Endothelial cell of umbilical vein (primary cell): ENCODE results near the gene YBX1. TPM values are rescaled to one million over a fixed set of nuclear protein-coding genes. Genes with fewer than 3 reads are reported as not detected.

Source experiments
- BruUV-seq: library from RNA; stranded (reverse); fragments of 400-500 nt; replicated peaks from 2 replicates; lab custom pipeline; 2021; lab: Mats Ljungman, UMichigan
- CTCF ChIA-PET: fragments of 300-600, 350-600 bp; sonication (Branson Sonifier 250); formaldehyde crosslinking; loops from one replicate; lab custom pipeline; 2021; ENCODE audit warnings: antibody characterized with exemption, inconsistent platforms; lab: Charles Lee
- POLR2A ChIA-PET: fragments of 300-600, 350-600 bp; sonication (Branson Sonifier 250); formaldehyde crosslinking; loops from one replicate; lab custom pipeline; 2021; ENCODE audit warnings: antibody characterized with exemption, inconsistent platforms; lab: Charles Lee
- DNase-seq: peaks from one replicate; pipeline ENCODE4 v3.0.0-alpha.2; 2011; ENCODE audit warnings: low read depth, low spot score
- FAIRE-seq: peaks from 2 replicates; lab custom pipeline; 2011; peaks lifted over from hg19 to GRCh38; lab: Jason Lieb, UNC
- H2AFZ ChIP-seq: 2 replicates; pipeline ENCODE4 v1.6.0; 2012; ENCODE audit warnings: low read depth, low read length, control low read depth, inconsistent platforms
- H3K27ac ChIP-seq: 2 replicates; pipeline ENCODE4 v1.5.1; 2011; ENCODE audit warnings: low read depth, mild to moderate bottlenecking, control low read depth, low read length, moderate library complexity; ENCODE audit not compliant: insufficient read depth
- H3K27me3 ChIP-seq, 2 experiments: 2 replicates each; pipeline versions ENCODE4 v1.6.0 to v1.6.1; 2011; ENCODE audit warnings: low read length in 2 of 2, mixed read lengths in 1 of 2; ENCODE audit not compliant: control insufficient read depth in 2 of 2, insufficient read depth in 2 of 2
- H3K36me3 ChIP-seq, 2 experiments: 2 replicates in 1 of 2; 3 replicates in 1 of 2; pipeline ENCODE4 v1.5.1; 2011; ENCODE audit warnings: low read length in 2 of 2, mild to moderate bottlenecking in 1 of 2, moderate library complexity in 1 of 2; ENCODE audit not compliant: control insufficient read depth in 2 of 2, insufficient read depth in 2 of 2; ENCODE audit errors: extremely low read depth in 1 of 2
- H3K4me1 ChIP-seq: 3 replicates; pipeline ENCODE4 v1.5.1; 2011; ENCODE audit warnings: mild to moderate bottlenecking, low read length; ENCODE audit not compliant: control insufficient read depth, insufficient read depth; ENCODE audit errors: extremely low read depth
- H3K4me2 ChIP-seq: 2 replicates; pipeline ENCODE4 v1.6.1; 2011; ENCODE audit warnings: low read length, control low read depth, mixed read lengths; ENCODE audit not compliant: insufficient read depth
- H3K4me3 ChIP-seq, 3 experiments: fragments of 200-600 bp in 1 of 3; sonication (generic), shearing (Covaris generic) in 1 of 3; replicated peaks in 1 of 3; 2 replicates each; pipeline ENCODE4 v1.5.1; 2011 to 2016; ENCODE audit warnings: control low read depth in 3 of 3, low read length in 3 of 3, mild to moderate bottlenecking in 2 of 3, inconsistent platforms in 1 of 3, low read depth in 1 of 3, moderate library complexity in 1 of 3; ENCODE audit not compliant: insufficient read depth in 1 of 3
- H3K79me2 ChIP-seq: 2 replicates; pipeline ENCODE4 v1.6.0; 2012; ENCODE audit warnings: low read length, inconsistent platforms; ENCODE audit not compliant: control insufficient read depth, insufficient read depth
- H3K9ac ChIP-seq: replicated peaks from 2 replicates; pipeline ENCODE3; 2011; ENCODE audit warnings: low read length, control low read depth; ENCODE audit not compliant: insufficient read depth; ENCODE audit errors: extremely low read depth
- H3K9me1 ChIP-seq: replicated peaks from 3 replicates; pipeline ENCODE4 v1.6.0; 2011; ENCODE audit warnings: mild to moderate bottlenecking, low read length; ENCODE audit not compliant: control insufficient read depth, insufficient read depth; ENCODE audit errors: extremely low read depth
- H3K9me3 ChIP-seq: replicated peaks from 2 replicates; pipeline ENCODE4 v1.5.1; 2012; ENCODE audit warnings: low read length, inconsistent platforms; ENCODE audit not compliant: control insufficient read depth, insufficient read depth
- H4K20me1 ChIP-seq: replicated peaks from 2 replicates; pipeline ENCODE3; 2011; ENCODE audit warnings: mild to moderate bottlenecking, low read length; ENCODE audit not compliant: control insufficient read depth, insufficient read depth; ENCODE audit errors: extremely low read depth
- CTCF ChIP-seq, 2 donors: IDR thresholded peaks; 1 replicate in 1 of 2; 2 replicates in 1 of 2; pipeline ENCODE4 v1.5.1; 2011; ENCODE audit warnings: low read length in 2 of 2, mild to moderate bottlenecking in 2 of 2, moderate library complexity in 2 of 2, control low read depth in 1 of 2, inconsistent platforms in 1 of 2, low read depth in 1 of 2; ENCODE audit not compliant: insufficient read depth in 1 of 2; ENCODE audit errors: extremely low read depth in 1 of 2
- EZH2 ChIP-seq: IDR thresholded peaks from 2 replicates; pipeline ENCODE4 v1.6.1; 2012; ENCODE audit warnings: borderline replicate concordance, low read depth, mild to moderate bottlenecking, moderate library complexity, low read length, inconsistent platforms; ENCODE audit not compliant: severe bottlenecking
- FOS ChIP-seq: IDR thresholded peaks from 2 replicates; pipeline ENCODE4 v1.6.1; 2011; ENCODE audit warnings: mild to moderate bottlenecking, low read length, moderate library complexity, borderline replicate concordance; ENCODE audit not compliant: insufficient read depth
- GATA2 ChIP-seq: IDR thresholded peaks from 2 replicates; pipeline ENCODE4 v1.7.0; 2011; ENCODE audit warnings: low read depth, mild to moderate bottlenecking, moderate library complexity, mixed read lengths, low read length; ENCODE audit not compliant: insufficient read length, insufficient read depth
- JUN ChIP-seq: IDR thresholded peaks from 2 replicates; pipeline ENCODE4 v1.6.1; 2011; ENCODE audit warnings: borderline replicate concordance, low read depth; ENCODE audit not compliant: insufficient read length, insufficient read depth
- MAX ChIP-seq: IDR thresholded peaks from 2 replicates; pipeline ENCODE4 v1.6.1; 2011; ENCODE audit not compliant: insufficient read depth, insufficient read length
- MYC ChIP-seq: IDR thresholded peaks from one replicate; pipeline ENCODE4 v1.6.1; 2011; ENCODE audit warnings: mild to moderate bottlenecking, low read depth, low read length
- POLR2A ChIP-seq: IDR thresholded peaks from 2 replicates; pipeline ENCODE4 v1.6.1; 2012; ENCODE audit warnings: low read depth, mild to moderate bottlenecking, control low read depth, low read length
- POLR2AphosphoS5 ChIP-seq: IDR thresholded peaks from 2 replicates; pipeline ENCODE4 v1.6.1; 2012; ENCODE audit warnings: low read depth, mild to moderate bottlenecking, control low read depth, low read length, moderate library complexity; ENCODE audit not compliant: insufficient read depth
- dilution Hi-C: fragments of 300-500 bp; cut with MboI; formaldehyde crosslinking; loops from one replicate; pipeline ENCODE4 v1.15.0; 2019; ENCODE audit warnings: low sequenced_read_pairs; ENCODE audit not compliant: extremely low pct_ligation_motif_present
- intact Hi-C: fragments of 100-400 bp; cut with micrococcal nuclease; formaldehyde crosslinking; loops from one replicate; pipeline ENCODE4 v1.10.0; 2022
- polyA plus RNA-seq, 4 experiments: library from polyadenylated mRNA; depleted of rRNA in 3 of 4; stranded (reverse) in 3 of 4; unstranded in 1 of 4; fragments of >200 nt; gene quantifications; 2 replicates each; pipeline versions ENCODE4 v1.2.1 to v1.2.3, GENCODE V29; 2011 to 2012; ENCODE audit warnings: missing spikeins in 1 of 4
- total RNA-seq: library from RNA; stranded (reverse); gene quantifications from 2 replicates; pipeline ENCODE4 v1.2.3, GENCODE V29; 2021

YBX1 gene
- total and polyA plus RNA-seq, 2 donors (not counting 3 experiments of a cell fraction or from before 2014, with no cell fraction given): 430 to 783 TPM

- no peaks in the 10 kb centered on the region for H3K9me1 ChIP-seq
- intact Hi-C loops (no loop called here), dilution Hi-C loops (no loop called here)
- no peak overlapping the region for H3K27ac ChIP-seq
- no peak overlapping the region for H3K9ac ChIP-seq
- no peaks in the 10 kb centered on the region for H4K20me1 ChIP-seq
- H3K4me3 ChIP-seq: no peak overlapping the region
- H3K36me3 ChIP-seq: no peaks in the 10 kb centered on the region
- peaks cover 7% of the 10 kb centered on the region for H3K79me2 ChIP-seq
- DNase-seq: no peak
- no peaks in the 10 kb centered on the region for H3K27me3 ChIP-seq
- BruUV-seq: no TSS peak
- no peak for TF ChIP-seq FOS
- no peak for TF ChIP-seq JUN
- no peak for TF ChIP-seq POLR2AphosphoS5
- TF ChIP-seq MAX: no peak
- no peak for TF ChIP-seq EZH2
- no peak for TF ChIP-seq CTCF (IDR thresholded peaks at IDR 0.05; ENCODE audit: extremely low read depth in 1 of 2, insufficient read depth in 1 of 2, low read depth in 1 of 2, low read length in 2 of 2)
- TF ChIP-seq GATA2: no peak
- TF ChIP-seq MYC: no peak
- no peak for TF ChIP-seq POLR2A
- FAIRE-seq: no peak
- no peak overlapping the region for H2AFZ ChIP-seq
- POLR2A ChIA-PET: no interaction called here
- H3K4me2 ChIP-seq: no peak overlapping the region
- no peaks in the 10 kb centered on the region for H3K9me3 ChIP-seq
- CTCF ChIA-PET: interaction anchor here (2.0 kb wide), 1 partner anchor 19 kb away, joined by 4 read pairs; the partner anchor contains the start of gene PPIH
- H3K4me1 ChIP-seq: peaks cover 21% of the 10 kb centered on the region
These were observed 5.6 kb upstream of the YBX1 start for GRCh38 chr1:42676534-42677087.
